MM.1S (cell line): Measurements from ENCODE around the gene CAB39.

Experiments used
- DNase-seq: peaks from one replicate; pipeline ENCODE4 v3.0.0-alpha.2; 2015
- H2AFZ ChIP-seq: fragments of 300-600 bp; sonication (generic); 2 replicates; pipeline ENCODE4 v1.6.0; 2016; ENCODE audit warnings: antibody characterized with exemption, low read length
- H3F3A ChIP-seq: fragments of 300-600 bp; sonication (generic); 2 replicates; pipeline ENCODE4 v1.6.1; 2016; ENCODE audit warnings: mild to moderate bottlenecking, antibody characterized with exemption, low read length, moderate library complexity, mixed read lengths; ENCODE audit not compliant: insufficient read depth
- H3K27ac ChIP-seq: fragments of 300-600 bp; sonication (generic); 2 replicates; pipeline ENCODE4 v1.5.1; 2016; ENCODE audit warnings: mild to moderate bottlenecking, low read length
- H3K27me3 ChIP-seq: fragments of 300-600 bp; sonication (generic); replicated peaks from 2 replicates; pipeline ENCODE4 v1.6.0; 2016; ENCODE audit warnings: low read length; ENCODE audit not compliant: insufficient read depth
- H3K36me3 ChIP-seq: fragments of 300-600 bp; sonication (generic); replicated peaks from 2 replicates; pipeline ENCODE4 v1.6.1; 2016; ENCODE audit warnings: mild to moderate bottlenecking, low read length, mixed read lengths; ENCODE audit not compliant: insufficient read depth
- H3K4me1 ChIP-seq: fragments of 300-600 bp; sonication (generic); 2 replicates; pipeline ENCODE4 v1.6.1; 2016; ENCODE audit warnings: low read length, mixed read lengths
- H3K4me2 ChIP-seq: fragments of 300-600 bp; sonication (generic); 2 replicates; pipeline ENCODE4 v1.6.0; 2016; ENCODE audit warnings: low read depth, low read length
- H3K4me3 ChIP-seq: fragments of 300-600 bp; sonication (generic); 2 replicates; pipeline ENCODE4 v1.5.1; 2016; ENCODE audit warnings: low read length, mixed read lengths
- H3K79me2 ChIP-seq: fragments of 300-600 bp; sonication (generic); 2 replicates; pipeline ENCODE4 v1.6.1; 2016; ENCODE audit warnings: mixed run types, low read length, mixed read lengths
- H3K9ac ChIP-seq: fragments of 300-600 bp; sonication (generic); 2 replicates; pipeline ENCODE4 v1.6.1; 2016; ENCODE audit warnings: low read length, mixed read lengths
- H3K9me2 ChIP-seq: fragments of 300-600 bp; sonication (generic); replicated peaks from 2 replicates; pipeline ENCODE4 v1.6.1; 2016; ENCODE audit warnings: mild to moderate bottlenecking, low read length, mixed read lengths; ENCODE audit not compliant: insufficient read depth
- H3K9me3 ChIP-seq: fragments of 300-600 bp; sonication (generic); replicated peaks from 2 replicates; pipeline ENCODE4 v1.6.1; 2016; ENCODE audit warnings: mild to moderate bottlenecking, low read length, mixed read lengths; ENCODE audit not compliant: insufficient read depth
- H4K20me1 ChIP-seq: fragments of 300-600 bp; sonication (generic); 2 replicates; pipeline ENCODE4 v1.6.1; 2016; ENCODE audit warnings: mild to moderate bottlenecking, low read length, moderate library complexity, mixed read lengths; ENCODE audit not compliant: insufficient read depth
- EZH2 ChIP-seq: fragments of 300-600 bp; sonication (generic); optimal IDR thresholded peaks from 2 replicates; pipeline ENCODE3; 2017; ENCODE audit warnings: low read depth, mild to moderate bottlenecking, antibody characterized with exemption, low read length, mixed read lengths
- EZH2phosphoT487 ChIP-seq: fragments of 300-600 bp; sonication (generic); IDR thresholded peaks from 2 replicates; pipeline ENCODE4 v1.6.1; 2018; ENCODE audit warnings: antibody characterized with exemption, low read length
- TF ChIP-seq, protein P1 (sequence below): fragments of 300-600 bp; sonication (generic); IDR thresholded peaks from 2 replicates; pipeline ENCODE4 v1.5.1; 2016; ENCODE audit warnings: antibody characterized with exemption, low read length, mixed read lengths

CAB39 gene

GRCh38 chr2:230739961-230740360 lies 27.3 kb downstream of the CAB39 start:
- Histone ChIP-seq H3K4me3 (no peak overlapping the region), H3K36me3 (no peaks in the 10 kb centered on the region), H4K20me1 (no peaks in the 10 kb centered on the region), H3K79me2 (peaks cover 80% of the 10 kb centered on the region), H3K4me1 (no peaks in the 10 kb centered on the region), H3K27ac (no peak overlapping the region), H3K27me3 (no peaks in the 10 kb centered on the region), H3K9me3 (no peaks in the 10 kb centered on the region), H2AFZ (no peak overlapping the region), H3F3A (no peaks in the 10 kb centered on the region), H3K4me2 (no peak overlapping the region), H3K9ac (no peak overlapping the region), H3K9me2 (no peaks in the 10 kb centered on the region)
- DNase-seq = no peak
- TF ChIP-seq EZH2phosphoT487 (no peak), EZH2 (no peak)
- TF ChIP-seq, protein P1, sequence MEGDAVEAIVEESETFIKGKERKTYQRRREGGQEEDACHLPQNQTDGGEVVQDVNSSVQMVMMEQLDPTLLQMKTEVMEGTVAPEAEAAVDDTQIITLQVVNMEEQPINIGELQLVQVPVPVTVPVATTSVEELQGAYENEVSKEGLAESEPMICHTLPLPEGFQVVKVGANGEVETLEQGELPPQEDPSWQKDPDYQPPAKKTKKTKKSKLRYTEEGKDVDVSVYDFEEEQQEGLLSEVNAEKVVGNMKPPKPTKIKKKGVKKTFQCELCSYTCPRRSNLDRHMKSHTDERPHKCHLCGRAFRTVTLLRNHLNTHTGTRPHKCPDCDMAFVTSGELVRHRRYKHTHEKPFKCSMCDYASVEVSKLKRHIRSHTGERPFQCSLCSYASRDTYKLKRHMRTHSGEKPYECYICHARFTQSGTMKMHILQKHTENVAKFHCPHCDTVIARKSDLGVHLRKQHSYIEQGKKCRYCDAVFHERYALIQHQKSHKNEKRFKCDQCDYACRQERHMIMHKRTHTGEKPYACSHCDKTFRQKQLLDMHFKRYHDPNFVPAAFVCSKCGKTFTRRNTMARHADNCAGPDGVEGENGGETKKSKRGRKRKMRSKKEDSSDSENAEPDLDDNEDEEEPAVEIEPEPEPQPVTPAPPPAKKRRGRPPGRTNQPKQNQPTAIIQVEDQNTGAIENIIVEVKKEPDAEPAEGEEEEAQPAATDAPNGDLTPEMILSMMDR = no peak

- TF ChIP-seq EZH2phosphoT487 = no peak
- no peak for TF ChIP-seq EZH2
- TF ChIP-seq, protein P1 = no peak
These were observed 30.1 kb downstream of the CAB39 start for GRCh38 chr2:230742781-230743180.

DNA sequence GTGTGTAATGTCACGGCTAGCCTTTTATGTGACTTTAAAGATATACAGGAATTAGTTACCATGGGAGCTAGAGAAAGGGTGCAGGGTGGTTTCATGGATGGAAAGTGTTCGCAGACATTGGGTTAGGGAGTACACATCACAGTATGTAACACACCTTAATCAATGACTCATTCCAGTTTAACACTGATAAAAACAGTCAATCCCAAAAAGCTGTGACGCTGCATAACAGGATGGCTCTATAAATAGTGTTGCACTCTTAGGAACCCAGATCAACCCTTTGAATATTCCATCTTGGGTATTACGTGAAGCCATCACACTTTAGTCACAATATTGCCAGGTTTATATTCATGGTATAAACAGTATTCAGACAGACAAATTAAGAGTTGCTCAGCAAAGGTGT lies 33.6 kb downstream of the CAB39 start:
- TF ChIP-seq EZH2 (no peak), EZH2phosphoT487 (no peak)
- TF ChIP-seq, protein P1 = no peak
- DNase-seq = no peak
- no peaks in the 10 kb centered on the region for H3K4me1 ChIP-seq
- H3K79me2 ChIP-seq = peaks cover 65% of the 10 kb centered on the region
- H3K27ac ChIP-seq = no peak overlapping the region
- no peak overlapping the region for H3K4me2 ChIP-seq
- no peak overlapping the region for H2AFZ ChIP-seq
- no peaks in the 10 kb centered on the region for H3K9me2 ChIP-seq
- no peak overlapping the region for H3K4me3 ChIP-seq
- no peak overlapping the region for H3K9ac ChIP-seq
- no peaks in the 10 kb centered on the region for H3K27me3 ChIP-seq
- no peaks in the 10 kb centered on the region for H3K9me3 ChIP-seq
- no peaks in the 10 kb centered on the region; the same call in 1 of the 2 replicates for H4K20me1 ChIP-seq
- no peaks in the 10 kb centered on the region for H3K36me3 ChIP-seq
- H3F3A ChIP-seq = no peaks in the 10 kb centered on the region

More at GRCh38 chr2:230742781-230743180, 30.1 kb downstream of the CAB39 start:
- Histone ChIP-seq H3K9me2 (no peaks in the 10 kb centered on the region), H3K4me3 (no peak overlapping the region), H4K20me1 (no peaks in the 10 kb centered on the region), H2AFZ (no peak overlapping the region), H3K79me2 (peaks cover 71% of the 10 kb centered on the region), H3K4me2 (no peak overlapping the region), H3K9me3 (no peaks in the 10 kb centered on the region), H3K36me3 (no peaks in the 10 kb centered on the region), H3F3A (no peaks in the 10 kb centered on the region), H3K9ac (no peak overlapping the region), H3K4me1 (no peaks in the 10 kb centered on the region), H3K27ac (no peak overlapping the region), H3K27me3 (no peaks in the 10 kb centered on the region)
- DNase-seq = no peak
